ENCODE measurements around the gene TTLL8. TPM values are rescaled to one million over a fixed set of nuclear protein-coding genes. Genes with fewer than 3 reads are reported as not detected.

The TTLL8 gene
- polyA plus RNA-seq, 1 experiment: not detected

GRCh38 chr22:50041361-50042065 is 16.6 kb downstream of the TTLL8 start:
- H3K9me3 ChIP-seq (ENCODE audit: control insufficient read depth, insufficient read depth, low read length): peaks cover 9% of the 10 kb centered on the region
- ChIA-PET POLR2A (no interaction called here), CTCF (no interaction called here)
- DNase-seq (ENCODE audit: low read depth, low spot score): no peak
- H3K27ac ChIP-seq (ENCODE audit: low read depth, low read length): no peak overlapping the region
- H3K4me3 ChIP-seq (ENCODE audit: low read depth, low read length): no peak overlapping the region
- H3K27me3 ChIP-seq (ENCODE audit: control insufficient read depth, insufficient read depth, low read length): peaks cover 10% of the 10 kb centered on the region
- TF ChIP-seq CTCF (IDR thresholded peaks at IDR 0.05; ENCODE audit: low read depth, low read length): no peak

- DNase-seq (ENCODE audit: low read depth, low spot score): no peak
- ChIA-PET CTCF (no interaction called here), POLR2A (no interaction called here)
- no peak for TF ChIP-seq CTCF (IDR thresholded peaks at IDR 0.05; ENCODE audit: low read depth, low read length)
- H3K4me3 ChIP-seq (ENCODE audit: low read depth, low read length): no peak overlapping the region
- peaks cover 9% of the 10 kb centered on the region for H3K9me3 ChIP-seq (ENCODE audit: control insufficient read depth, insufficient read depth, low read length)
- no peak overlapping the region for H3K27ac ChIP-seq (ENCODE audit: low read depth, low read length)
- H3K27me3 ChIP-seq (ENCODE audit: control insufficient read depth, insufficient read depth, low read length): peaks cover 10% of the 10 kb centered on the region
Measured at GRCh38 chr22:50040717-50041116, 17.4 kb downstream of the TTLL8 start.

- no peak for DNase-seq (ENCODE audit: low read depth, low spot score)
- TF ChIP-seq CTCF (IDR thresholded peaks at IDR 0.05; ENCODE audit: low read depth, low read length): no peak
- peaks cover 9% of the 10 kb centered on the region for H3K9me3 ChIP-seq (ENCODE audit: control insufficient read depth, insufficient read depth, low read length)
- peaks cover 10% of the 10 kb centered on the region for H3K27me3 ChIP-seq (ENCODE audit: control insufficient read depth, insufficient read depth, low read length)
- no peak overlapping the region for H3K27ac ChIP-seq (ENCODE audit: low read depth, low read length)
- no peak overlapping the region for H3K4me3 ChIP-seq (ENCODE audit: low read depth, low read length)
- ChIA-PET CTCF (no interaction called here), POLR2A (no interaction called here)
Measured at GRCh38 chr22:50039669-50040443, 18.2 kb downstream of the TTLL8 start.

- ChIA-PET CTCF (no interaction called here), POLR2A (no interaction called here)
- peaks cover 9% of the 10 kb centered on the region for H3K9me3 ChIP-seq (ENCODE audit: control insufficient read depth, insufficient read depth, low read length)
- TF ChIP-seq CTCF (IDR thresholded peaks at IDR 0.05; ENCODE audit: low read depth, low read length): no peak
- no peak for DNase-seq (ENCODE audit: low read depth, low spot score)
- no peak overlapping the region for H3K27ac ChIP-seq (ENCODE audit: low read depth, low read length)
- H3K27me3 ChIP-seq (ENCODE audit: control insufficient read depth, insufficient read depth, low read length): peaks cover 5% of the 10 kb centered on the region
- H3K4me3 ChIP-seq (ENCODE audit: low read depth, low read length): no peak overlapping the region
Measured at GRCh38 chr22:50035976-50036724, 21.9 kb downstream of the TTLL8 start.
